GM12878 (cell line): ENCODE measurements around the gene HPS3. TPM values are rescaled to one million over a fixed set of nuclear protein-coding genes. Genes with fewer than 3 reads are reported as not detected.

Source experiments
- ATAC-seq: fragments of 200-7000 bp; cut with Tn5 transposase; 3 replicates; pipeline ENCODE4 v1.9.1; 2020; ENCODE audit warnings: mild to moderate bottlenecking, moderate library complexity
- BruUV-seq: library from RNA; stranded (reverse); fragments of 400-500 nt; replicated peaks from 2 replicates; lab custom pipeline; 2021; lab: Mats Ljungman, UMichigan
- CTCF ChIA-PET: fragments of 300-600 bp; sonication (Branson Sonifier 250); formaldehyde crosslinking; extraction: SDS; loops from one replicate; lab custom pipeline; 2021; ENCODE audit warnings: inconsistent platforms; lab: Yijun Ruan, JAX
- POLR2A ChIA-PET: fragments of 350-600 bp; formaldehyde crosslinking; extraction: SDS; loops from one replicate; lab custom pipeline; 2021; ENCODE audit warnings: inconsistent platforms; lab: Charles Lee
- RAD21 ChIA-PET: fragments of 300-600 bp; sonication (Branson Sonifier 250); formaldehyde crosslinking; loops from one replicate; lab custom pipeline; 2023; ENCODE audit warnings: antibody characterized with exemption; ENCODE audit not compliant: unreplicated experiment; lab: Charles Lee
- SMC1A ChIA-PET: fragments of 300-600 bp; sonication (Branson Sonifier 250); formaldehyde crosslinking; loops from one replicate; lab custom pipeline; 2023; ENCODE audit not compliant: unreplicated experiment, uncharacterized antibody; lab: Charles Lee
- DNase-seq: peaks from one replicate; pipeline ENCODE4 v3.0.0-alpha.2; 2011; ENCODE audit warnings: low read depth, low spot score
- FAIRE-seq: peaks from 3 replicates; lab custom pipeline; 2011; peaks lifted over from hg19 to GRCh38; lab: Jason Lieb, UNC
- H2AFZ ChIP-seq: 2 replicates; pipeline ENCODE4 v1.6.0; 2011; ENCODE audit warnings: low read depth, low read length, control low read depth; ENCODE audit not compliant: control insufficient read depth
- H3K27ac ChIP-seq: 2 replicates; pipeline ENCODE4 v1.5.1; 2011; ENCODE audit warnings: control low read depth; ENCODE audit not compliant: control insufficient read depth, insufficient read depth
- H3K27me3 ChIP-seq, 2 experiments: replicated peaks in 1 of 2; 2 replicates each; pipeline versions ENCODE4 v1.6.0 to v1.6.1; 2011; ENCODE audit warnings: low read length in 1 of 2; ENCODE audit not compliant: control insufficient read depth in 2 of 2, insufficient read depth in 2 of 2
- H3K36me3 ChIP-seq, 2 experiments: 2 replicates each; pipeline ENCODE4 v1.5.1; 2011; ENCODE audit warnings: low read length in 1 of 2; ENCODE audit not compliant: control insufficient read depth in 2 of 2, insufficient read depth in 2 of 2
- H3K4me1 ChIP-seq: 2 replicates; pipeline ENCODE4 v1.6.1; 2011; ENCODE audit warnings: mild to moderate bottlenecking, low read length, moderate library complexity, mixed read lengths; ENCODE audit not compliant: control insufficient read depth, insufficient read depth
- H3K4me2 ChIP-seq: 2 replicates; pipeline ENCODE4 v1.6.0; 2011; ENCODE audit warnings: control low read depth; ENCODE audit not compliant: control insufficient read depth, insufficient read depth
- H3K4me3 ChIP-seq: fragments of 200-600 bp; sonication (generic); 2 replicates; pipeline ENCODE4 v1.5.1; 2016
- H3K79me2 ChIP-seq: 2 replicates; pipeline ENCODE4 v1.6.0; 2011; ENCODE audit warnings: low read length; ENCODE audit not compliant: control insufficient read depth, insufficient read depth
- H3K9ac ChIP-seq: 2 replicates; pipeline ENCODE4 v1.8.0; 2011; ENCODE audit warnings: low read length, control low read depth, mixed read lengths; ENCODE audit not compliant: control insufficient read depth, insufficient read depth
- H3K9me3 ChIP-seq: replicated peaks from 3 replicates; pipeline ENCODE4 v1.5.1; 2011; ENCODE audit warnings: mild to moderate bottlenecking, low read length; ENCODE audit not compliant: control insufficient read depth, insufficient read depth
- H4K20me1 ChIP-seq: 2 replicates; pipeline ENCODE4 v1.6.0; 2011; ENCODE audit not compliant: control insufficient read depth, insufficient read depth
- ATF7 ChIP-seq: fragments of 450-650 bp; IDR thresholded peaks from 2 replicates; pipeline ENCODE4 v1.6.1; 2016; ENCODE audit warnings: low read depth, mild to moderate bottlenecking
- CHD2 ChIP-seq: IDR thresholded peaks from 2 replicates; pipeline ENCODE4 v1.6.1; 2011; ENCODE audit warnings: low read depth, low read length, improper control_type of control experiment, borderline replicate concordance
- DPF2 ChIP-seq: fragments of 450-650 bp; IDR thresholded peaks from 2 replicates; pipeline ENCODE4 v1.6.1; 2017; ENCODE audit warnings: mild to moderate bottlenecking
- ETV6 ChIP-seq, 2 experiments: fragments of 450-650 bp in 1 of 2; IDR thresholded peaks in 1 of 2; conservative IDR thresholded peaks in 1 of 2; 2 replicates each; pipeline ENCODE4 v1.6.1; 2014; ENCODE audit warnings: antibody characterized with exemption in 1 of 2, borderline replicate concordance in 1 of 2, low read depth in 1 of 2, mild to moderate bottlenecking in 1 of 2, moderate library complexity in 1 of 2
- JUNB ChIP-seq: IDR thresholded peaks from 2 replicates; pipeline ENCODE4 v1.6.1; 2016; ENCODE audit warnings: antibody characterized with exemption, mild to moderate bottlenecking
- MTA3 ChIP-seq: IDR thresholded peaks from 2 replicates; pipeline ENCODE4 v1.6.1; 2012; ENCODE audit warnings: low read length, inconsistent platforms, borderline replicate concordance
- NRF1 ChIP-seq: conservative IDR thresholded peaks from 2 replicates; pipeline ENCODE4 v1.6.1; 2011; ENCODE audit warnings: mild to moderate bottlenecking, low read depth, low read length, improper control_type of control experiment
- PML ChIP-seq: IDR thresholded peaks from 2 replicates; pipeline ENCODE4 v1.6.1; 2012; ENCODE audit warnings: low read length, inconsistent platforms
- RUNX3 ChIP-seq: IDR thresholded peaks from 2 replicates; pipeline ENCODE4 v1.6.1; 2012; ENCODE audit warnings: low read length, inconsistent platforms
- TARDBP ChIP-seq: IDR thresholded peaks from 2 replicates; pipeline ENCODE4 v1.6.1; 2016; ENCODE audit warnings: borderline replicate concordance
- WGBS: methylation state at CpG from one replicate; pipeline ENCODE4 v1.1.6; 2016; ENCODE audit warnings: low lambda C conversion rate; ENCODE audit not compliant: insufficient replicate concordance, insufficient coverage; ENCODE audit errors: missing lambda C conversion rate; 5-methylcytosine and 5-hydroxymethylcytosine counted together
- in situ Hi-C: fragments of 300-500 bp; cut with MboI; formaldehyde crosslinking; loops from 9 replicates; pipeline ENCODE4 v1.14.3; 2018; ENCODE audit warnings: mixed read lengths
- intact Hi-C: fragments of 100-400 bp; cut with micrococcal nuclease; formaldehyde crosslinking; loops from one replicate; pipeline ENCODE4 v1.14.2; 2022; ENCODE audit not compliant: unreplicated experiment
- polyA plus RNA-seq, 11 experiments: library from polyadenylated mRNA; depleted of rRNA in 4 of 11; unstranded in 6 of 11; stranded (reverse) in 5 of 11; fragments of >200 nt; fragmentation: Nextera tagmentation in 4 of 11; fragmentation: Illumina TruSeq in 1 of 11; extraction: Ambion mirVana in 4 of 11; extraction: Trizol in 1 of 11; gene quantifications; 1 replicate in 1 of 11; 2 replicates in 10 of 11; pipeline versions ENCODE4 v1.2.1 to v1.2.3, GENCODE V29; 2011 to 2016; ENCODE audit warnings: inconsistent platforms in 2 of 11, missing spikeins in 2 of 11, low read depth in 1 of 11
- total RNA-seq, 4 experiments: library from RNA; depleted of rRNA in 3 of 4; stranded (reverse); fragments of >200 nt in 3 of 4; fragmentation: Illumina TruSeq in 1 of 4; extraction: Trizol in 1 of 4; gene quantifications; 2 replicates each; pipeline versions ENCODE4 v1.2.1 to v1.2.3, GENCODE V29; 2013 to 2021
- TF ChIP-seq, protein P1 (sequence below): fragments of 450-650 bp; IDR thresholded peaks from 2 replicates; pipeline ENCODE4 v1.6.1; 2017; ENCODE audit warnings: low read depth, mild to moderate bottlenecking, moderate library complexity
- TF ChIP-seq, protein P2 (sequence below): fragments of 450-650 bp; IDR thresholded peaks from 2 replicates; pipeline ENCODE4 v1.6.1; 2016; ENCODE audit warnings: mild to moderate bottlenecking
- TF ChIP-seq, protein P3 (sequence below): fragments of 450-650 bp; IDR thresholded peaks from 2 replicates; pipeline ENCODE4 v1.6.1; 2017; ENCODE audit warnings: mild to moderate bottlenecking

HPS3 gene
- total and polyA plus RNA-seq, 10 of the 15 experiments (the other 5 are each of a cell fraction or from before 2014, with no cell fraction given) = 2.7 to 26.5 (median 14.8) TPM

DNA sequence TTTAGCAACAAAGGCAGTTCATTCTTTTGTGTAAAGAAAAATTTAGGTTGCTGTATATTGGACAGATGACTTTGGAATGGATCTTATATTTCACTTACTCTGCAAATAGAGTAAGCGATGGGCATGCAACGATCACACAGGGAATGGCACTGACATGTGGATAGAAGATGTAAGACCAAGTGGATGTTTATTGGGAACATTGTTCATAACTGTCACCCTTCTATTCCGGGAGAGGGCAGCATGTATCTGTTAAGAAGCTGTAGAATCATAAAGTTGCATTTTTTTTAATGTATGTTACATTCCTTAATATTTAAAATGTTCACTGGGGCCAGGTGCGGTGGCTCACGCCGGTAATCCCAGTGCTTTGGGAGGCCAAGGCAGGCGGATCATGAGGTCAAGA, 41.2 kb downstream of the HPS3 start:
- 99% methylated on average over 7 of the region's 7 CpGs for WGBS
- H3K27me3 ChIP-seq = no peaks in the 10 kb centered on the region
- no peak overlapping the region for H2AFZ ChIP-seq
- ChIA-PET SMC1A (interaction anchor here (1.0 kb wide), 1 partner anchor 24 kb away, joined by 4 read pairs; no protein-coding TSS in a partner anchor), POLR2A (no interaction called here), RAD21 (no interaction called here), CTCF (no interaction called here)
- H3K79me2 ChIP-seq = no peaks in the 10 kb centered on the region
- BruUV-seq = no TSS peak
- peaks cover 9% of the 10 kb centered on the region; the same call in 1 of the 2 replicates for H3K4me1 ChIP-seq
- no peaks in the 10 kb centered on the region for H4K20me1 ChIP-seq
- H3K9me3 ChIP-seq = no peaks in the 10 kb centered on the region
- peaks cover 0 to 2% of the 10 kb centered on the region in 2 experiments; a peak in 1 of 4 replicates for H3K36me3 ChIP-seq
- no peak overlapping the region for H3K27ac ChIP-seq
- no peak overlapping the region for H3K9ac ChIP-seq
- TF ChIP-seq ATF7 = no peak
- TF ChIP-seq, all 136 proteins: peak for 0
- Histone ChIP-seq H3K4me2 (no peak overlapping the region), H3K4me3 (no peak overlapping the region)
- DNase-seq (no peak), FAIRE-seq (no peak), ATAC-seq (no peak)
- intact Hi-C loops = no loop called here
- in situ Hi-C loops = no loop called here

DNA sequence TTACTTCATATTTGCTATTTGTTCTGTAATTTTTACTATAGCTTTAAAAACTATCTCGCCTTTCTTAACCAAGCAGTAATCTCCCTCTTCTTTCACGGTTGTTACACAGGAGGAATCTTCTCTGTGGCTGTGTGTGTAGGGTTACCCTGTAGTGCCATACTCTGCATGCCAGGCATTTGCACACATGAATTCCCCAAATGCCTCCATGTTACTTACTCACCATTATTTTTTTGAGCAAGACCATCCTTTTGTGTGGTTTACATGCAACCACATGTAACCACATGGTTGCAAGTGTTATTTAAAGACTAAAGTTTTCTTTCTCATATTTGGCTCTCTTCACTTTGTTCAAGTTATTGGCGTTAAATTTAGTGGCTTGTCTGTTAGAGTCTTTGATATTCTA, 45.5 kb downstream of the HPS3 start:
- peak overlapping the region; percentile 22 for H3K4me2 ChIP-seq
- intact Hi-C loops (loop anchor here (1.0 kb wide), 1 partner anchor 29 kb away; no protein-coding TSS in a partner anchor), in situ Hi-C loops (no loop called here)
- no peaks in the 10 kb centered on the region for H4K20me1 ChIP-seq
- POLR2A ChIA-PET = no interaction called here
- peaks cover 9% of the 10 kb centered on the region; the same call in 1 of the 2 replicates for H3K4me1 ChIP-seq
- SMC1A ChIA-PET = interaction anchor here (0.7 to 1.0 kb wide), 3 partner anchors 13 to 1948 kb away, joined by 3 to 5 read pairs (median 3); no protein-coding TSS in a partner anchor
- no peaks in the 10 kb centered on the region; the same call in 2 of the 3 replicates for H3K9me3 ChIP-seq
- FAIRE-seq (no peak), ATAC-seq (peak; percentile 97), DNase-seq (peak; percentile 44)
- no peak overlapping the region for H3K9ac ChIP-seq
- no TSS peak for BruUV-seq
- H3K27me3 ChIP-seq = no peaks in the 10 kb centered on the region
- 45% methylated on average over 3 of the region's 3 CpGs for WGBS
- no peaks in the 10 kb centered on the region for H3K79me2 ChIP-seq
- no peaks in the 10 kb centered on the region for H3K36me3 ChIP-seq
- CTCF ChIA-PET = no interaction called here
- H3K4me3 ChIP-seq = no peak overlapping the region
- no peak overlapping the region for H3K27ac ChIP-seq
- H2AFZ ChIP-seq = no peak overlapping the region
- RAD21 ChIA-PET = no interaction called here
- TF ChIP-seq DPF2 = peak; percentile 30; the same call in 1 of the 2 replicates
- no peak for TF ChIP-seq NRF1
- peak; percentile 99 for TF ChIP-seq RUNX3
- no peak for TF ChIP-seq CHD2
- TF ChIP-seq, protein P1, sequence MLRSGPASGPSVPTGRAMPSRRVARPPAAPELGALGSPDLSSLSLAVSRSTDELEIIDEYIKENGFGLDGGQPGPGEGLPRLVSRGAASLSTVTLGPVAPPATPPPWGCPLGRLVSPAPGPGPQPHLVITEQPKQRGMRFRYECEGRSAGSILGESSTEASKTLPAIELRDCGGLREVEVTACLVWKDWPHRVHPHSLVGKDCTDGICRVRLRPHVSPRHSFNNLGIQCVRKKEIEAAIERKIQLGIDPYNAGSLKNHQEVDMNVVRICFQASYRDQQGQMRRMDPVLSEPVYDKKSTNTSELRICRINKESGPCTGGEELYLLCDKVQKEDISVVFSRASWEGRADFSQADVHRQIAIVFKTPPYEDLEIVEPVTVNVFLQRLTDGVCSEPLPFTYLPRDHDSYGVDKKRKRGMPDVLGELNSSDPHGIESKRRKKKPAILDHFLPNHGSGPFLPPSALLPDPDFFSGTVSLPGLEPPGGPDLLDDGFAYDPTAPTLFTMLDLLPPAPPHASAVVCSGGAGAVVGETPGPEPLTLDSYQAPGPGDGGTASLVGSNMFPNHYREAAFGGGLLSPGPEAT = peak; percentile 39; the same call in 1 of the 2 replicates
- TF ChIP-seq TARDBP = no peak
- TF ChIP-seq JUNB = peak; percentile 61
- TF ChIP-seq, protein P2, sequence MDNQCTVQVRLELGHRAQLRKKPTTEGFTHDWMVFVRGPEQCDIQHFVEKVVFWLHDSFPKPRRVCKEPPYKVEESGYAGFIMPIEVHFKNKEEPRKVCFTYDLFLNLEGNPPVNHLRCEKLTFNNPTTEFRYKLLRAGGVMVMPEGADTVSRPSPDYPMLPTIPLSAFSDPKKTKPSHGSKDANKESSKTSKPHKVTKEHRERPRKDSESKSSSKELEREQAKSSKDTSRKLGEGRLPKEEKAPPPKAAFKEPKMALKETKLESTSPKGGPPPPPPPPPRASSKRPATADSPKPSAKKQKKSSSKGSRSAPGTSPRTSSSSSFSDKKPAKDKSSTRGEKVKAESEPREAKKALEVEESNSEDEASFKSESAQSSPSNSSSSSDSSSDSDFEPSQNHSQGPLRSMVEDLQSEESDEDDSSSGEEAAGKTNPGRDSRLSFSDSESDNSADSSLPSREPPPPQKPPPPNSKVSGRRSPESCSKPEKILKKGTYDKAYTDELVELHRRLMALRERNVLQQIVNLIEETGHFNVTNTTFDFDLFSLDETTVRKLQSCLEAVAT = peak; percentile 79
- TF ChIP-seq ETV6 (conservative IDR thresholded peaks at IDR 0.05 in 1 of 2, IDR thresholded peaks at IDR 0.05 in 1 of 2; ENCODE audit: borderline replicate concordance in 1 of 2, low read depth in 1 of 2) = peak in 1 of 2 experiments; percentile 25; a peak in 1 of 4 replicates
- TF ChIP-seq, protein P3, sequence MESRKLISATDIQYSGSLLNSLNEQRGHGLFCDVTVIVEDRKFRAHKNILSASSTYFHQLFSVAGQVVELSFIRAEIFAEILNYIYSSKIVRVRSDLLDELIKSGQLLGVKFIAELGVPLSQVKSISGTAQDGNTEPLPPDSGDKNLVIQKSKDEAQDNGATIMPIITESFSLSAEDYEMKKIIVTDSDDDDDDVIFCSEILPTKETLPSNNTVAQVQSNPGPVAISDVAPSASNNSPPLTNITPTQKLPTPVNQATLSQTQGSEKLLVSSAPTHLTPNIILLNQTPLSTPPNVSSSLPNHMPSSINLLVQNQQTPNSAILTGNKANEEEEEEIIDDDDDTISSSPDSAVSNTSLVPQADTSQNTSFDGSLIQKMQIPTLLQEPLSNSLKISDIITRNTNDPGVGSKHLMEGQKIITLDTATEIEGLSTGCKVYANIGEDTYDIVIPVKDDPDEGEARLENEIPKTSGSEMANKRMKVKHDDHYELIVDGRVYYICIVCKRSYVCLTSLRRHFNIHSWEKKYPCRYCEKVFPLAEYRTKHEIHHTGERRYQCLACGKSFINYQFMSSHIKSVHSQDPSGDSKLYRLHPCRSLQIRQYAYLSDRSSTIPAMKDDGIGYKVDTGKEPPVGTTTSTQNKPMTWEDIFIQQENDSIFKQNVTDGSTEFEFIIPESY = no peak
- no peak for TF ChIP-seq PML
- TF ChIP-seq MTA3 = peak; percentile 73; the same call in 1 of the 2 replicates
